Heart left ventricle (tissue), 13 donors: ENCODE data around the gene ASPG.

Source experiments
- CTCF ChIP-seq, 12 donors: fragments of 200-600 bp; sonication (generic) in 4 of 12; IDR thresholded peaks; one replicate each; pipeline versions ENCODE4 v1.5.0 to v1.8.0; 2018 to 2022; ENCODE audit warnings: antibody characterized with exemption in 12 of 12, mild to moderate bottlenecking in 5 of 12
- POLR2A ChIP-seq, 2 donors: fragments of 450-650 bp; IDR thresholded peaks; one replicate each; pipeline ENCODE4 v1.6.1; 2017; ENCODE audit warnings: antibody characterized with exemption in 2 of 2, mild to moderate bottlenecking in 2 of 2, moderate library complexity in 2 of 2
- donor health status: ischemic (EF 13 %, LVEDD 7.1; RV severe dilation, severe dysfunction).
- donor health status: DM: no; HTN: yes; CAD: no.
- donor health status: DM: no; HTN: no; CAD: no.
- donor health status: ischemic (EF 25% LVEDD 6.9; RV normal size, moderate dysfunction).
- donor health status: ischemic (EF 25% LVEDD 5.7; RV mildly dilated, moderate dysfunction).
- donor health status: ischemic (EF 35%, LVEDD 5.7; RV mildly dilated, moderate dysfunction).
- donor health status: nonischemic (EF 11% LVEDD 7.7; RV severe dilation, severe dysfunction).
- donor health status: DM: yes; HTN: yes; CAD: no.
- donor health status: PGD.
- donor health status: ischemic (EF 29% LVEDD 5.4; RV normal size, mild dysfunction).
- donor health status: nonischemic (EF 23%, LVEDD 6.1; RV moderate dilation, normal function).

GRCh38 chr14:104161602-104162367, 76.3 kb downstream of the ASPG start:
- no peak for TF ChIP-seq CTCF (IDR thresholded peaks at IDR 0.05)
- TF ChIP-seq POLR2A (IDR thresholded peaks at IDR 0.05) = no peak
